ENCODE results near the gene RHD. TPM values are rescaled to one million over a fixed set of nuclear protein-coding genes. Genes with fewer than 3 reads are reported as not detected.

The RHD gene
- total RNA-seq, 1 experiment from 2014 or later: not detected

DNA sequence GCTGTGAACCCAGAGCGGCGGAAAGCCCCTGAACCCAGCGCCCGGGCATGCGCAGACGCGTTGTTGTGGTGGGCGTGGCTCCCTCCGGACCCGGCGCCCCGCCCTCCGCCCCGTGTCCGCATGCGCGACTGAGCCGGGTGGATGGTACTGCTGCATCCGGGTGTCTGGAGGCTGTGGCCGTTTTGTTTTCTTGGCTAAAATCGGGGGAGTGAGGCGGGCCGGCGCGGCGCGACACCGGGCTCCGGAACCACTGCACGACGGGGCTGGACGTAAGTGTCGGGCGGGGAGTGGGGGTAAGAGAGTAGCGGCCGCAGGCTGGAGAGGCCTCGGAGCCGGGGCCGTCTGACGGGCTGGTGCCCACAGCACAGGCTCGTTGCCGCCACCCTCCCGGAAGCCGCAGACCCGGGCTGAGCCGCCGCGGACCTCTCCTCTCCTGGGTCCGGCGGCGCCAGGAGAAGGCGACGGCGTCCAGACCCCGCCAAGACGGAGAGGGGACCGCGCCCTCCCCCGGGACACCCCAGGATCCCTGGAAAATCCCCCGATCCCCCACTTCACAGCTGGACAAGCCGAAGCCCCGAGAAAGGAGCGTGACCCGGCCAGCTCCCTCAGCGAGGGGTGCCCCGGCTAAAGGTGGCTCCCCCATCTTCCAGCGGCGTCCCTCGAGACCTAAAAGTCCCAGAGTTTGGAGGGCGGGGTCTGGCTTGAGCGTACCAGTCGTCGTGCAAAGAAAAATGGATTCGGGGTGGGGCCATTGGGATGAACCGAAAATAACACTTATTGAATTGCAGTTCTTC is 66.1 kb downstream of the RHD start, which contains the start of gene TMEM50A:
Gene TMEM50A (plus strand): TSS at position 147 of the 794 bp plus-strand sequence. CDS start 2,153 bp downstream, outside the sequence.
- DNase-seq (ENCODE audit: low read depth in 1 of 2, low spot score in 2 of 2): peak; percentile 91 to 94
- Histone ChIP-seq H3K9me3 (replicated peaks) (no peaks in the 10 kb centered on the region), H3K27me3 (replicated peaks) (0 out of 2 replicates have a peak, but pooled peaks cover 2% of the 10 kb centered on the region), H3K4me1 (replicated peaks) (peaks cover 7% of the 10 kb centered on the region), H3K36me3 (peaks cover 20% of the 10 kb centered on the region), H3K4me3 (peak within 1 kb of the TSS; percentile 85), H3K27ac (peak within 1 kb of the TSS; percentile 78)

- H3K27me3 ChIP-seq (replicated peaks): 0 out of 2 replicates have a peak, but pooled peaks cover 2% of the 10 kb centered on the region
- peak overlapping the region; percentile 78 for H3K27ac ChIP-seq
- H3K4me3 ChIP-seq: peak overlapping the region; percentile 85
- peaks cover 13% of the 10 kb centered on the region for H3K4me1 ChIP-seq (replicated peaks)
- no peak for DNase-seq (ENCODE audit: low read depth in 1 of 2, low spot score in 2 of 2)
- peaks cover 20% of the 10 kb centered on the region for H3K36me3 ChIP-seq
- no peaks in the 10 kb centered on the region for H3K9me3 ChIP-seq (replicated peaks)
Observed at GRCh38 chr1:25338986-25339385, 66.7 kb downstream of the RHD start.

- Histone ChIP-seq H3K4me1 (replicated peaks) (peaks cover 13% of the 10 kb centered on the region), H3K9me3 (replicated peaks) (no peaks in the 10 kb centered on the region), H3K27me3 (replicated peaks) (0 out of 2 replicates have a peak, but pooled peaks cover 2% of the 10 kb centered on the region), H3K27ac (no peak overlapping the region), H3K4me3 (no peak overlapping the region), H3K36me3 (peaks cover 35% of the 10 kb centered on the region)
- DNase-seq (ENCODE audit: low read depth in 1 of 2, low spot score in 2 of 2): no peak
Observed at GRCh38 chr1:25341746-25342145, 69.4 kb downstream of the RHD start.

GRCh38 chr1:25342846-25343245 is 70.5 kb downstream of the RHD start:
- Histone ChIP-seq H3K36me3 (peaks cover 38% of the 10 kb centered on the region), H3K27me3 (replicated peaks) (0 out of 2 replicates have a peak, but pooled peaks cover 2% of the 10 kb centered on the region), H3K4me3 (no peak overlapping the region), H3K27ac (no peak overlapping the region), H3K9me3 (replicated peaks) (no peaks in the 10 kb centered on the region), H3K4me1 (replicated peaks) (peaks cover 13% of the 10 kb centered on the region)
- no peak for DNase-seq (ENCODE audit: low read depth in 1 of 2, low spot score in 2 of 2)

GRCh38 chr1:25343872-25344271 is 71.6 kb downstream of the RHD start:
- Histone ChIP-seq H3K36me3 (peaks cover 39% of the 10 kb centered on the region), H3K27me3 (replicated peaks) (0 out of 2 replicates have a peak, but pooled peaks cover 2% of the 10 kb centered on the region), H3K27ac (no peak overlapping the region), H3K4me3 (no peak overlapping the region), H3K4me1 (replicated peaks) (peaks cover 13% of the 10 kb centered on the region), H3K9me3 (replicated peaks) (no peaks in the 10 kb centered on the region)
- peak; percentile 40 to 78 for DNase-seq (ENCODE audit: low read depth in 1 of 2, low spot score in 2 of 2)

DNA sequence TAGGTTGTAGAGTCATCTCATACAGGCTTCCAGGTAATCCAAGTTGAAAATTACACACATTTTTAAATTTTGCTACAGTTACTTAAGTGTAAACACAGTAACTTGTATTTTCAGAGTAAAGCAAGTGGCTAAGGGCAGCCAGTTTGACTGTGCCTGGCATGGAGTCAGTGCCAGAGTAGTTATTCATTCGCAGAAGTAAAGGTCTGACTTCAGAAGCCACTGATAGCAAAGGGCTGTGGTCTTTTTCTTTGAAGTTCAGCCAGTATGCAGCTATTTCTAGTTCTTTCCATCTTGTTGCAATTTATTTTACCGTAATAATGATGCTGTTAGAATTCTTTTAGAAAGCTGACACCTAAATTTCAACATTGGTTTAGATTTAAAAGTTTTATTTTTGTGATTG is 75.2 kb downstream of the RHD start:
- H3K27me3 ChIP-seq (replicated peaks): no peaks in the 10 kb centered on the region
- H3K27ac ChIP-seq: no peak overlapping the region
- no peak for DNase-seq (ENCODE audit: low read depth in 1 of 2, low spot score in 2 of 2)
- H3K9me3 ChIP-seq (replicated peaks): no peaks in the 10 kb centered on the region
- H3K4me3 ChIP-seq: no peak overlapping the region
- H3K36me3 ChIP-seq: peaks cover 42% of the 10 kb centered on the region
- peaks cover 6% of the 10 kb centered on the region for H3K4me1 ChIP-seq (replicated peaks)

DNA sequence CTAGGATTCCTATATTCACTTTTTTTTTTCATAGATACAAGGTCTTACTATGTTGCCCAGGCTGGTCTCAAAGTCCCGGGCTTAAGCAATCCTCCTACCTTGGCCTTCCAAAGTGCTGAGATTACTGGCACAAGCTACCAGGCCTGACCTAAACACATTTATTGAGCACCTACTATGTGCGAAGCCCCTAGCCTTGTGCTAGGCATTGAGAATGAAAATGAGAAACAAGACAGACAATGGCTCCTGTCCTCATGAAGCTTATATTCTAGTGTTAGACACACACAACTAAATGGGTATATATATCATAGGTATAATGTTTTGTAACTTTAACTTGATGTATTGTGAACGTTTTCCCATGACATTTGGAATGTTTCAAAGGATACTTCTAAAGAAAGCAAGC is 77.3 kb downstream of the RHD start:
- H3K9me3 ChIP-seq (replicated peaks): no peaks in the 10 kb centered on the region
- H3K27ac ChIP-seq: no peak overlapping the region
- peaks cover 56% of the 10 kb centered on the region for H3K36me3 ChIP-seq
- no peaks in the 10 kb centered on the region for H3K27me3 ChIP-seq (replicated peaks)
- DNase-seq (ENCODE audit: low read depth in 1 of 2, low spot score in 2 of 2): no peak
- H3K4me1 ChIP-seq (replicated peaks): no peaks in the 10 kb centered on the region
- H3K4me3 ChIP-seq: no peak overlapping the region

- no peak overlapping the region for H3K27ac ChIP-seq
- no peak overlapping the region for H3K4me3 ChIP-seq
- H3K27me3 ChIP-seq (replicated peaks): no peaks in the 10 kb centered on the region
- peaks cover 17% of the 10 kb centered on the region for H3K4me1 ChIP-seq (replicated peaks)
- peaks cover 77% of the 10 kb centered on the region for H3K36me3 ChIP-seq
- no peaks in the 10 kb centered on the region for H3K9me3 ChIP-seq (replicated peaks)
- no peak for DNase-seq (ENCODE audit: low read depth in 1 of 2, low spot score in 2 of 2)
Observed at GRCh38 chr1:25355841-25356395, 83.6 kb downstream of the RHD start.

DNA sequence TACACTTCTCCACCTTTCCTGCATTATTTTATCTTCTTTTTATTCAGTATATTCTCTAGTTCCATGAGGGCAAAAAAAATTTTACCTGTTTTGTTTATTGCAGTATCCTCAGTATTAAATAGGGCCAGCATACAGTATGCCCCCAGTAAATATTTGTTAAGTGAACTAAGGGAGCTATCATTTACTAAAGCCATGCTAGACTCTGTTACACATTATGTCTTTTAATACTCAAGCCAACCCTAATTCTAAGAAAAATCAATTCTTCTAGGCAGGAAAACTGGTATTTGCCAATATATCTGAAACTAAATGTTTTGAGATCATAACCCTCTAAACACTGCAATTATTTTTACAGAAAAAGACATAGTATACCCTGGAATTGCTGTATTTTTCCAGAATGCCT is 84.1 kb downstream of the RHD start:
- DNase-seq (ENCODE audit: low read depth in 1 of 2, low spot score in 2 of 2): no peak
- Histone ChIP-seq H3K9me3 (replicated peaks) (no peaks in the 10 kb centered on the region), H3K36me3 (peaks cover 78% of the 10 kb centered on the region), H3K27ac (no peak overlapping the region), H3K4me3 (no peak overlapping the region), H3K4me1 (replicated peaks) (peaks cover 22% of the 10 kb centered on the region), H3K27me3 (replicated peaks) (no peaks in the 10 kb centered on the region)

- peaks cover 26% of the 10 kb centered on the region for H3K4me1 ChIP-seq (replicated peaks)
- H3K36me3 ChIP-seq: peaks cover 80% of the 10 kb centered on the region
- H3K27me3 ChIP-seq (replicated peaks): no peaks in the 10 kb centered on the region
- H3K4me3 ChIP-seq: no peak overlapping the region
- no peak for DNase-seq (ENCODE audit: low read depth in 1 of 2, low spot score in 2 of 2)
- no peaks in the 10 kb centered on the region for H3K9me3 ChIP-seq (replicated peaks)
- no peak overlapping the region for H3K27ac ChIP-seq
Observed at GRCh38 chr1:25356848-25357247, 84.5 kb downstream of the RHD start.

DNA sequence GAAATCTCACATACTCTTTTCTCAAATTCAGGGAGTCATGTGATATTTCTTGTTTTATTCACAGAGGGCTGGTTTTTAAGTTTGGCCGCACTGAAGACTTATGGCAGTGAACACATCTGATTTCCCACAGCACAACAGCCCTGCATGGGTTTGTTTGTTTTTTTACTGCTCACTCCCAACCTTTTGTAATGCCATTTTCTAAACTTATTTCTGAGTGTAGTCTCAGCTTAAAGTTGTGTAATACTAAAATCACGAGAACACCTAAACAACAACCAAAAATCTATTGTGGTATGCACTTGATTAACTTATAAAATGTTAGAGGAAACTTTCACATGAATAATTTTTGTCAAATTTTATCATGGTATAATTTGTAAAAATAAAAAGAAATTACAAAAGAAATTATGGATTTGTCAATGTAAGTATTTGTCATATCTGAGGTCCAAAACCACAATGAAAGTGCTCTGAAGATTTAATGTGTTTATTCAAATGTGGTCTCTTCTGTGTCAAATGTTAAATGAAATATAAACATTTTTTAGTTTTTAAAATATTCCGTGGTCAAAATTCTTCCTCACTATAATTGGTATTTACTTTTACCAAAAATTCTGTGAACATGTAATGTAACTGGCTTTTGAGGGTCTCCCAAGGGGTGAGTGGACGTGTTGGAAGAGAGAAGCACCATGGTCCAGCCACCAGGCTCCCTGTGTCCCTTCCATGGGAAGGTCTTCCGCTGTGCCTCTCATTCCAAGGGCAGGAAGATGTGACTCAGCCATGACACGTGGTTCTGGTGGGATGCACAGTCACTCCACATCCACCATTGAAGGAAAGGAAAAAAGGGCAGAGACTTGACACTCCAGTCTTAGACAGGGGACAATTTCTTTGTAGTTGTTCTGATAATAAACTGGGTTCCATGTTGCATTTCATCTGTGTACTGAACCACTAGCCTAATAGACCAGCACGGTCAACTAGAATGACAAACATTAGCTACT is 88.6 kb downstream of the RHD start:
- DNase-seq (ENCODE audit: low read depth in 1 of 2, low spot score in 2 of 2): peak; percentile 74 to 77
- Histone ChIP-seq H3K4me3 (no peak overlapping the region), H3K27ac (peak overlapping the region; percentile 71), H3K4me1 (replicated peaks) (peaks cover 31% of the 10 kb centered on the region), H3K27me3 (replicated peaks) (no peaks in the 10 kb centered on the region), H3K9me3 (replicated peaks) (no peaks in the 10 kb centered on the region), H3K36me3 (peaks cover 49% of the 10 kb centered on the region)

GRCh38 chr1:25361901-25362300 is 89.6 kb downstream of the RHD start:
- Histone ChIP-seq H3K4me3 (no peak overlapping the region), H3K4me1 (replicated peaks) (peaks cover 26% of the 10 kb centered on the region), H3K27ac (no peak overlapping the region), H3K9me3 (replicated peaks) (no peaks in the 10 kb centered on the region), H3K27me3 (replicated peaks) (no peaks in the 10 kb centered on the region), H3K36me3 (peaks cover 40% of the 10 kb centered on the region)
- no peak for DNase-seq (ENCODE audit: low read depth in 1 of 2, low spot score in 2 of 2)
